Measurements from ENCODE around the gene CHI3L1.

Gene CHI3L1

DNA sequence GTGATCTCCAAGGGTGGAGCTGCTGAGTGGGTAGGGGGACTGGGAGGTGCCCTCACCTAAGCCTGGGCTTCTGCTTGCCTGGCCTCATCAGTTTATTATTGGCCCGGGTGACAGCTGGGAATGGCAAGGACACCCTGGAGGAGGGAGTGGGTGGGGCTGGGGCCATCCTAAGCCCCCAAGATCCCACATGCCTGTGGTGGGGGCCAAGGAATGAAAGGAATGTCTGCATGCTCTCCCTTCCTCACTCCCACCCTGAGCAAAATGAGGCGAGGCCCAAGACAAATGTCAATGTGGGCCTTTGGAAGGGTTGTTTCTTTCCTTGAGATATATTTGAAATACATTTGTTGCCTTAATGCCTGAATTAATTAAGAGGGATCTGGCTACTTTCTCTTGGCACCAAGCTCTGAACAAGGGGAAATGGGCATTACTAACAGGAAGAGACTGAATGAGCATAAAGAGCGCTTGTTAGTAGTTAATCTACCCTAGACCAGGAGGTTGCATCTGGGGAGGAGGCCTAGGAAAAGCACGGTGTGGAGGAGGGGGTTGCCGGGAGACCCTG, 19.7 kb upstream of the CHI3L1 start:
- DNase-seq (ENCODE audit: low read depth) = no peak

DNA sequence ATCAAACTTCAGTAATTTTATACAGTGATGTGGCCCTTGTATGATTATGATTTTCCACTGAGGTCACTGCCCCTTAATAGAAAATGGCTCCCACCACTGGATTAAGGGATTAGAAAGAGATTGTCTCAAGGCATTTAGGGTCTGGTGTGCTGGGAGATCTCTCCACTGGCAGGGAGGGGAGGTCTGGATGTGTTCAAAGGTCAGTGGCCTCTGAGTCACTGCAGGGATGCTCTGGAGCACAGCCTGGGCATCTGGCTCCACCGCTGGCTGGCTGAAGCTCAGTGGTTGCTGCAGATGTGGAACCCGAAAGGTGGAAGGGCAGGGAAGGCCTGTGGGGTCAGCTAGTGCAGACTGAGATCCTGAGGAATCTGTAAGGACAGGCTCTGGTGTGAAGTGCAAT, 18.3 kb upstream of the CHI3L1 start:
- DNase-seq (ENCODE audit: low read depth) = no peak

DNA sequence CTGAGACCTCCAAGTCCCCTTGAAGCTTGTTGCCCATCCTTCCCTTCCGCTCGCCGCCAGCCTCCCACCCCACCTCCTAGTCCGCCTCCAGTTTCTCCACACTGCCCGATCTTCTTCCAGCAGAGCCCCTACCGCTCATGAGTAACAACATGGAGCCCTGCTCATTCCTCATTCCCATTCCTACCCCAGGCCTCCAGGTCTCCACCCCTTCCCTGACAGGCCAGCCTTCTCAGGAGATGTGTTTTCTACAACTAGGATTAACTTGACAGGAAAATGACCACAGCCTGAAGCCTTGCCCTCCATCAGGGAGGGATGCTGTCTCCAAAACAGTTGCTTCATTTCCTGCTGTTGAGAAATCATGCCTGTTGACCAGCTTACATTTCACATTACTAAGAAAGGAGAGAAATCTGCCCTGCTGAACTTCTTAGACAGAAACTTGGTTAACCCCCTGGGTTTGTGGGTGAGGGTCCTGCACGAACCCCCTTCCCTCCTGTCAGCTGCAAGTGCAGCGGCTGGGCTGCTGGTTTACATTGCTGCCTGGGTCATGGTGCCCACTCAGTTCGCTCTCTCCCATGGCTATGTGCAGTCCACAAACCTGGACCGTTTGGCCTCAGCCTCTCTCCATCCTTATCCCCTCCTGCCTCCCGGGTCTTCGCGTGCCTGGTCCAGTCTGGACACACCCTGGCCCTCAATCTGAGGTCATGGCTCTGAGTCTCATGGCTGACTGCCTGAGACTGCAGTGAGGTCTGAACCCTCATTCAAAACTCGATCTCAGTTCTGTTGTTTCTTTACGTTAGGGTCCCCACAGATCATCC, 16.1 kb upstream of the CHI3L1 start:
- no peak for DNase-seq (ENCODE audit: low read depth)

DNA sequence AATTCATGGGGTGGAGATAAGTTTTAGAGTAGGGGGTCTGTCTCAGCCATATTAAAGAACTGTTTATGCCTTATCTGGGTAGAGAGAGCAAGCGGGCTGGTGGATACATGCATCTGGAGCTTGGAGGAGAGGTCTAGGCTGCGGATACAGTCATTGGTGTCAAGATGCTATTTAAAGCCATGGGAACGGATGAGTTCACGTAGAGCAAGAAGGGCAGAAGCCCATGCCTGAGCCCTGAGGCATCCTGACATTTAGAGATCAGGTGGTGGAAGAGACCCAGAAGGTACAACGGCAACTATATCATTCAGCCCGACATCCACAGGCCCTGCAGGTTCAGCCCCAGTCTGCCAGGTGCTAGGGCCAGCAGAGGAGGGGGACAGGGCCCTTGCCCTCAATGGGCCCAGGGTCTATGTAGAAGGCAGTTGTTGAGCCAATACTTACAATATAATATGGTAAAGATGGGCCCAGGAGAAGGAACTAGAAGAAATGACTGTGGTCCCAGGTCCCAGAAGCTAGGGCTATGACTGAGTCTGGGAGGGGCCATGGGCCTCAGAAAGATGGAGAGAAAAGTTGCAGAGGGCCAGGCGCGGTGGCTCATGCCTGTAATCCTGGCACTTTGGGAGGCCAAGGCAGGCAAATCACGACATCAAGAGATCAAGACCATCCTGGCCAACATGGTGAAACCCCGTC, 15.2 kb upstream of the CHI3L1 start:
- no peak for DNase-seq (ENCODE audit: low read depth)

DNA sequence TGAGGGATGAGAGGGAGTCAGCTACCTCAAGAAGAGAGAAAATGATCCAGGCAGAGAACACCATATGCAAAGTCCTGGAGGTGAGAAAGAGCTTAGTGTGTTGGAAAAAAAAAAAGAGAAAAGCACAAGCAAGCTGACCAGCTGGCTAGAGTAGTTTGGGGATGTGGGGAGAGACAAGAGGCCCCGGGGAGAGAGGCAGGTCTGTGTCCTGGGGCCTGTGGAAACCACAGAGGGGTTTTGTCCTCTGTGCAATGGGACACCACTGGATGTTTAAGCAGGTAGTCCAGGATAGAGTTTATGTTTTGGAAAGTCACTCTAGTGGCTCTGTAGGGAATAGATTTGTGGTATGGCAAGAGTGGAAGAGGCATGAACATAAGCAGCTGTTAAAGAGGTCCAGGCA, 14.4 kb upstream of the CHI3L1 start:
- DNase-seq (ENCODE audit: low read depth) = no peak

DNA sequence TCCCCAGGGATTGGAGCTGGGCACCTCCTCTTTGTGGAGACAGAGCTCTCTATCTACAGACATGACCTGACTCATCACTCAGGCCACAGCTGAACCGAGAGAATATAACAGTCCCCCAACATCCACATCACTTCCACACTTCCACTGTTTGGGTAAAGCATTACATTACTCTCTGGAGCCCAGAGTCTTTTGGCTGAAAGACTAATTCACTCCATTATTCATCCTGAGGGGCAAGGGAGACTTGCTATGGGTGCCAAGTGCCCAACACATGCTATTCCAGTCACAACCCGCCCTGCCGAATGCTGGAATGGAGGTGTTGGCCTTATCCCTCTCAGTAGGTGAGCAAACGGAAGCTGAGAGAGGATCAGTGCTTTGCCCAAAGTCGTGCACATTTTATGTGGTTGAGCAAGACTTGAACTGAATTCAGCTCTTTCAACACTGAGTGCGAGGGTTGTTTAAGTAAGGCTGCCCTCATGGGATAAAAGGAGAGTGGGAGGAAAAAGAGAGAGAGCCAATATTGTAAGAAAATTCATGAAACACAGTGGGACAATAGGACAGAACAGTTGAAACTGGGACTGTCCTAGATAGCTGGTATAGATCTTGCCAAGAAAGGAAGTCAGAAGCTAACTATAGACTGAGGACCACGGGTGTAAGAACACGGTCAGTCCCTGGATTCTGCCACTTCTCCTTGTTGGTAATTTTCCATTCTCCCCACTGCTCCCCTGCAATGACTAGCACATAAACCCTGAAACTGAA, 13.5 kb upstream of the CHI3L1 start:
- DNase-seq (ENCODE audit: low read depth) = no peak

DNA sequence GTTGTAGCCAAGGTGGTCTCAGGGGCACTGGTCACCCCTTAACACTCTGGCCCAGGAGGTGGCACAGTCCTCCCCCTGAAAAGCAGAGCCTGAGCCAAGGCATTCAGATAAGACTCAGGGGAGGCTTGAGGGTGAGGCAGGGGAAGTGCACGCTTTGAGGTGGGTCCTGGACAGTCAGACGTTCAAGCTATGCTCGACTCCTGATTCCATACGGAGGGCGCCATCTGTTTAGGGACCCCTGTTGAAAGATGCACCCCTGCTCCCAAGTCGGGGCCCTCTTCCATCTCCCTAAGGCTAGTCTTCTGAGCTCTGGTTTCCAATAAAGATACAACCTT, 12.9 kb upstream of the CHI3L1 start:
- DNase-seq (ENCODE audit: low read depth) = no peak

DNA sequence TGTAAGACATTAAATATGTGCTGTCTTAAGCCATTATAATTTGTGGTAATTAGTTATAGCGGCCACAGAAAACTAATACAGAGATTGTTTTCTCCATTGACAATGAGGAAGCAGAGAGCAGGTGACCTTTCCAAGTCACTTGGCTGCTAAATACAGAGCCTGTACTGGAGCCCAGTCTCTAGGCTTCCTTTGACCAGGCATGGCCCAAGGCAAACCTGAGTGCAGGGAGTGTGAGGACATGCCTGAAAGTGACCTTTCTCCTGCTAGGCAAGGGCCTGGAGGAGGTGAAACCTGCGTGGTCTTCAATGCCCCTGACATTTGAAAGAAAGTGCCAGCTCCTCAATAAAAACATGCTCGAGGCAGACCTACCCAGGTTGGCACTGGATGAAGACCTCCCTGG, 12.5 kb upstream of the CHI3L1 start:
- DNase-seq (ENCODE audit: low read depth) = no peak

DNA sequence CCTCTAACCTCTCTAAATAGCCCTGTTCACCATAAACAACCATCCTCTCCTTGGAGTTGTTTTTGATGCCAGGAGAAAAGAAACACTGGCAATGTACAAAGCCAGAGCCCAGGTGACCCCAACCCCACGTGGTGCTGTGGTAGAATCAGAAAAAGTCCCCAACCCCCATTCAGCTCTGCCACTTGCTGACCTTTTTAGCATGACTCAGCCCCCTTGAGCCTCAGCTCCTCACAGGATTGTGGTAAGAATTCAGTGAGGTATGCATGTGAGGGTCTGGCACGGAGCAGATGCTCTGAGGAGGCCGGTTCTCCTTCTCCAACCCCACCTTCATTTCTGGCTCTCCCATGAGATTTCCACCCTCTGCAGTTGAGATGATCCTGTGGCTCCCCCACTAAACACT, 11.1 kb upstream of the CHI3L1 start:
- no peak for DNase-seq (ENCODE audit: low read depth)

DNA sequence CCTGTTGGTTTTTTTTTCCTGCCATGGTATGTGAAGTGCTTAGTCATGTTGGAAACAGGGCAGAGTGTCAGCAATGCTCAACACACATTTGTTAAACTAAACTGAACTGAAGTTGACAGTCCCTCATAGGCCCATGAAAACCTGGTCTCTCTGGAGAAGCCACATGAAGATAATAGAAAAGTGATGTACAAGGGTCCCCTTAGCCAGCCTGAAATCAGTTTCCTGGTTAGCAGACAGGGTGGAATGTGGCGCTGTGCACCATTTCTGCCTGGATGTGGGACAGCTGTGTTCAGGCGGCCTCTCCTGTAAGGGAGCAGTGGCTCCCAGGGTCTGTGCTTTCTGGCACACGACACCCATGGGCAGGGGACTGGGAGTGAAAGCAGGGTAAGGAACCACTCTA, 9.9 kb upstream of the CHI3L1 start:
- no peak for DNase-seq (ENCODE audit: low read depth)

DNA sequence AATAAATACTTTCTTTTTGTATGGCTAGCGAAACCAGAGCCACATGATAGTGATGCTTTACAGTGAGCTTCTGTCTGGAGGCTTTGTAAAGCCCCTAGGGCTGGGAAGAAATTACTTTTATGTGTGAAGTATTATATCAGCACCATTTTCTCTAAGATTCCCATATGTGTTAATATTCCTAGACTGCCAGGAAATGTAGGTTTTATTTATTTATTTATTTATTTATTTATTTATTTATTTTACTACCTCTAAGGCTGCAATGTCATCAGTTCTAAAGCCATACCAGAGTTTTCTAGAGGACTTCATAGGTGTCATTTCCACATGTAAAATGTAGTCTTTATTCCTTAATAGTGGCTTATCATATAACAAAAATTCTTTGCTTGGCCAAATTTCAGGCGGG, 4.4 kb upstream of the CHI3L1 start:
- no peak for DNase-seq (ENCODE audit: low read depth)

DNA sequence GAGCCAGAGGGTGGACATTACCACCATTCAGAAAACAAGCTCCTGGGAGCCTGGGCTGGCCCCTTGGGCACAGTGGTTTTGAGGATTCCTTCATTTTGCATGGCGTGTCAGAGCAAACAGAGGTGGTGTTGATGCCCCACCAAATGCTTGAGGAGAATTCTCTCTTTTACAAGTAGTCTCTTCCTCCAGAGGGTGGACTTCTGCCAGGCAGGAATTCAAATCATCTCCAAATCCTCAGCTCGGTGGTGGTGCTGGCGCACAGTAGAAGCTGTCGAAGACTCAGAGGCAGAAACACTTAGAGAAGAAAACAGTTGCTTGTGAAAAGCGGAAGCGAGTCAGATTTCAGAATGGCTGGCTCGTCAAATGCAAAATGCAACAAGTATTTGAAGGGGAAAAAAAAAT, 3.4 kb upstream of the CHI3L1 start:
- DNase-seq (ENCODE audit: low read depth) = no peak

DNA sequence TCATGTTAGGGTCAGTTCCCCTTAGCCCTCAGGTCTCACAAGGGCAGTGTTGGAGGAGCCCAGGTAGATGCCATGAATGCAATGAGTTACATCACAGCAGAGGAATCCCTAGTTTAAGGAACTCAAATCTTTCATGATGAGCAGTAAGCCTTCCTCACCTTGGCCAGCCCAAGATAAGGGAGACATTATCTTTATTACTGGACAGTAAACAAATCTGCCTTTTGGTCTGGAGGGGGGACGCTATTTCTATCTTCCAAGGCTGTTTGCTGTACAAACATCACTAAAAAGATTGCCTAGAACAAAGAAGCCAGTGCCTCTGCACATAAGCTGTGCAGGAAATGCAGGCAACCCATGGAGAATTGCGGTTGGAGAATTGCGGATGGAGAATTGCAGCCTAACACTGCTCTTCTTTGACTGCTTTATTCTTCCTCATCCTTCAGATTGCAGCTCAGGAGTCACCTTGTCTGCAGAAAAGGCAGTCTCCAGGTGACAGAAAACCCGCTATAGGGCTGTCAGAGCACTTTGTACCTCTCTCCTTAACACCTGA, 2.3 kb upstream of the CHI3L1 start:
- DNase-seq (ENCODE audit: low read depth) = no peak

DNA sequence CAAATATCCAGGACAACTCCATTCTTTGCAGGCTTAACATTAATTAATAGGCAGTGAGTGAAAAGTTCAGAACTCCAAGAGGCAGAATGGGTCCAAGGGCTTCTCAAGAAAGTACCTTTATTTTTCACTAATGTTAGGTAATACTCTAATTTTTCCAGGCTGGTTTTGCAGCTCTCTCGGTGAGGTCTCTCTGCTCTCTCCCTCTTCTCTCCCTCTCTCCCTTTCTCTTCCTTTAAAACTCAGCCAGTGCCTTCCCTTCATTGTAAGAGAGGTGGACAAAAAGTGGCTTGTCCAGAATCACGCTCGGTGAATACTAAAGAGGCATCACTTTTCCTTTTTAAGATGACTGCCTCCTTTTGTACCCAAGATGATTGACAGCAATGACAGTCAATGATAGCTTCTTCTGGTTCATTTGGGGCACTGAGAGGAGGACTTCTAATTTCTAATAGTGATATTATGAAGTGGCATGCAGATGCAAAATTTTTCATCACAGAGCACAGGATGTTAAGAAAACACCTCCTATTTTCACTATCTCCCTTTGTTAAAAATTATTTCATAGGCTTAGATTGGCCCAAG, 1.3 kb upstream of the CHI3L1 start:
- no peak for DNase-seq (ENCODE audit: low read depth)

DNA sequence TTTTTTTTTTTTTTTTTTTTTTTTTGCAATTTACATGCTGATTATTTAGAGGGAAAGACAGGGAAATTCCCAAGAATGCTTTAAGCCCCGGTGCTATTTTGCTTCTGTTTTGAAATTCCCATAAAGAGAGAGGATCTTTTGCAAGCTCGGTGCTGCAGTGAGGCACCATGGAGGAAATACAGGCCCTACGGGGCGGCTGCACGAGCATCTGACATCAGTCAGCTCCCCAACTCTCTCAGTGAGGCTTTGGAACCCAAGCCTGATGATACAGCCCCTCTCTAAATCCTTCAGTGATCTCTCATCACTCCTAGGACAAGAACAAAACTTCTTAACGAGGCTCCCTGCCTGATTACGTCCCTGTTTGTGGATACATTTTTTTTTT, 791 bp upstream of the CHI3L1 start:
- DNase-seq (ENCODE audit: low read depth) = no peak

DNA sequence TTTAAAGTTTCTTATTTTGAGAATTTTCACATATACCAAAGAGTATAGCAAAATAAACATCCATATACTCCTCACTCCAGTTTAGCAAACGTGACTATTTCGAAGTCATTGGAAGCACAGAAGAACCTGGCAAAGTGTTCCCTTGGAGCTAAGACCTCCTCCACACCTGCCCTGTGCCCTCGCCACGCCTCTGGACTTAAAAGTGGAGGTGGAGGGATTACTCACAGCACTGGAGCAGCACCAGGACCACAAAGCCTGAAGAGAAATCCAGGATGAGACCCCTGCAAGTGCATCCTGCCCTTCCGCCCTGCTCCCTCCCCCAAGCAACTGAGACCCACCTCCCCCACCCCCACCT, 436 bp downstream of the CHI3L1 start:
- DNase-seq (ENCODE audit: low read depth) = no peak

DNA sequence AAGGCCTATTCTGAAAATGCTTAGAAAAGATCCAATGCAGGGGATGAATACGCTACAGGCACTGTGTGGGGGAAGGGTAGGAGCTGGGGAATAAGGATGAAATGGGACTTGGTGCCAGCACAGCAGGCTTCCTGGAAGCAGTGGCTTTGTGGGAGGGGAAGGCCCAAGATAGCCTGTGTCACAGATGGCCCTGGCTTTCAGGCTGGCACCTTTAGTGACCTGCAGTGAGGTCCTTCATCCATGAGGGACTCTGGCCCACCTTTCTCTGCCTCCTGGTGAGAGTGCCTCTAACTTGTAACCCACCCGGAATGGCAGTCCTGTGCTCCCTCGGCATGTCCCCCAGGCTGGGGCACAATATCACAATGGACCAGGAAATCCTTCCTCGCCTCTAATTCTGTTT, 919 bp downstream of the CHI3L1 start:
- no peak for DNase-seq (ENCODE audit: low read depth)

DNA sequence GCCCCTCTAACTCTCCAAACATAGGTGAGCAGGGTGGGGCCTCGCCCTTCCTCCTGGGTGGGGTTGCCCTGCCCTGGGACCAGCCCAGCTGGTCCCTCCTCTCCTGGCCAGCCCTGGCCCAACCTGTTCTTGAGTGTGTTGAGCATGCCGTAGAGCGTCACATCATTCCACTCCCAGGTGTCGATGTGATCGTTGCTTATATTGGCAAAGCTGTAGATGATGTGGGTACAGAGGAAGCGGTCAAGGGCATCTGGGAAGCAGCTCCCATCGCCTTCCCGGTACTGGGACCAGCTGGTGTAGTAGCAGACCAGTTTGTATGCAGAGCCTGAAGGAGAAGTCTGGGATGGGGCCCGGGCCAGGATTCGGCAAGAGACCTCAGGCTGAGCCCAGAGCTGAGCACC, 1.4 kb downstream of the CHI3L1 start:
- DNase-seq (ENCODE audit: low read depth) = no peak

DNA sequence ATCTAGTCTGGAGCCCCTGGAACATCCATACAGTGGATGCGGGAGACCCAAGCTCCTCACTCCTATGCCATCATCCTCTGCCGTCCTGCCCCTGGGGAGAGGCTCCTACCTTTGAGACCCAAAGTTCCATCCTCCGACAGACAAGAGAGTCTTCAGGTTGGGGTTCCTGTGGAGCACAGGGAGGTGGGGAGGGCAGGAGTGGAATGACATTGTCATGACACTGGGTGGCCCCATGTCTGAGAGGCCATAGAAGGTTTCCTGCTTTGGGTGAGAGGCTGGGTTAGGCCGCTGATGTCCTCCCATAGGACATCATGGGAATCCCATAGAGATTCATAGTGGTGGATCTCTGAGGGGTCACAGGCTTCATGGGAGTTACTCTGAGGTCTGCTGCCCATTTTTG, 2.0 kb downstream of the CHI3L1 start:
- DNase-seq (ENCODE audit: low read depth) = no peak

DNA sequence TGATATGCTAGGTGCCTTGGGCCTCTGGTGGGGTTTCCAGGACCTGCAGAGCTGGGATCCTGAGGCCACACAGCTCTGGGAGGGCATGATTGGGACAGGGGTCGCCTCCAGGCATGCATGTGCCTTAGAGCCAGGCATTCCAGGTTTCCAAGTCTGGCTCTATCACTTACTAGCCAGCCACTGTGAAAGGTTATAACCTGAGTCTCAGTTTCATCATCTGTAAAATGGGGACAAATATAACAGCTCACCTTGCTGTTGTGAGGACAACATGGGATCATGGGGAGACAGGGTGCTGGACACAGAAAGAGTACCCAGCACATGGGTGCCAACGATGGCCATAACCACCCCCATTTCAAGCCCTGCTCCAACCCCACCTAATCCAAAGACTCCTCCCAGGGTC, 2.7 kb downstream of the CHI3L1 start:
- DNase-seq (ENCODE audit: low read depth) = no peak

DNA sequence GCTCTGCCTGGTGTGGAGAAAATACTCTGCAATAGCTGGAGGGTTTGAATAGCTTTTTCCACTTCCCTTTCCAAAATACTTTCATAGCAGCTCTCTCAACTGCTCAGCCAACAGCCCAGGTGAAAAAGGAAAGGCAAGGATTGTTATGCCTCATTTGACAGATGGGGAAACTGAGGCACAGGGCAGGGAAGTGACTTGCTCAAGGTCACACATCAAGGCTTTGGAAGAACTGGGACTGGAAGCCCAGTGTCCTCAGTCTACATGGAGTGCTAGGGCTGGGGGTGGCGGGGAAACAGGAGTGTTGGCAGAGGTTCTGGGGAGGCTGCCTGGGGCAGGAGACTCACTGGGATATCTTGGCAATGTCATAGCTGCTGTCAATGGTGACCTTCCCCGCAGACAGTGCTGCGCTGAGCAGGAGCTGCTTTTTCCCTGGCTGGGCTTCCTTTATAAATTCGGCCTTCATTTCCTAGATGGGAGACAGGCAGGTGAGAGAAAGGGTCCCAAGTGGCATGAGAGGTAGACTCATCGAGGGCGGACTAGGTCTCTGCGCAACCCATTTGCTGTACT, 4.0 kb downstream of the CHI3L1 start:
- no peak for DNase-seq (ENCODE audit: low read depth)
